Measurements from ENCODE around the gene PCDHA4.

The PCDHA4 gene

GRCh38 chr5:140835622-140836510 is 29.0 kb downstream of the PCDHA4 start:
- Histone ChIP-seq H3K14ac (ENCODE audit: low read length in 2 of 2) (no peak overlapping the region), H3K4me1 (ENCODE audit: control insufficient read depth, insufficient read depth, low read depth, low read length) (no peaks in the 10 kb centered on the region), H3K18ac (ENCODE audit: low read depth in 1 of 2, low read length in 2 of 2) (no peak overlapping the region), H3K23ac (ENCODE audit: low read length in 2 of 2) (no peak overlapping the region), H2AFZ (ENCODE audit: low read depth, low read length) (no peak overlapping the region), H3K4me3 (ENCODE audit: insufficient read depth in 1 of 2, low read depth in 1 of 2, low read length in 2 of 2) (no peak overlapping the region), H3K36me3 (ENCODE audit: control insufficient read depth in 1 of 2, insufficient read depth in 2 of 2, low read depth in 1 of 2, low read length in 2 of 2) (peaks cover 0 to 13% of the 10 kb centered on the region in 2 experiments), H3K4ac (ENCODE audit: low read depth in 1 of 2, low read length in 2 of 2) (no peak overlapping the region), H3K9ac (ENCODE audit: low read length) (no peak overlapping the region), H2BK120ac (ENCODE audit: low read depth, low read length) (no peak overlapping the region), H2BK12ac (ENCODE audit: low read length in 2 of 2) (no peak overlapping the region), H2BK15ac (ENCODE audit: low read depth, poor library complexity, severe bottlenecking) (no peak overlapping the region), H3K4me2 (ENCODE audit: low read length, poor library complexity, severe bottlenecking) (no peak overlapping the region), H4K8ac (ENCODE audit: low read length) (no peak overlapping the region), H3K79me1 (replicated peaks; ENCODE audit: low read length, poor library complexity, severe bottlenecking) (peaks cover 3% of the 10 kb centered on the region), H2BK5ac (ENCODE audit: low read depth, low read length, poor library complexity, severe bottlenecking) (no peak overlapping the region), H4K91ac (ENCODE audit: low read length) (no peak overlapping the region), H2AK5ac (ENCODE audit: low read length, severe bottlenecking) (no peak overlapping the region), H3K27me3 (ENCODE audit: control insufficient read depth in 1 of 2, insufficient read depth in 1 of 2, low read length in 2 of 2) (no peaks in the 10 kb centered on the region), H3K9me3 (ENCODE audit: control insufficient read depth, low read length) (peaks cover 46% of the 10 kb centered on the region), H3K27ac (ENCODE audit: low read length, poor library complexity, severe bottlenecking) (no peak overlapping the region)
- 98% methylated on average over 103 of the region's 103 CpGs for WGBS
- no peak for DNase-seq

- Histone ChIP-seq H3K23ac (ENCODE audit: low read length in 2 of 2) (no peak within 1 kb of the TSS), H4K8ac (ENCODE audit: low read length) (no peak within 1 kb of the TSS), H2BK15ac (ENCODE audit: low read depth, poor library complexity, severe bottlenecking) (no peak within 1 kb of the TSS), H2BK120ac (ENCODE audit: low read depth, low read length) (no peak within 1 kb of the TSS), H3K27me3 (ENCODE audit: control insufficient read depth in 1 of 2, insufficient read depth in 1 of 2, low read length in 2 of 2) (no peaks in the 10 kb centered on the region), H3K14ac (ENCODE audit: low read length in 2 of 2) (no peak within 1 kb of the TSS), H2AFZ (ENCODE audit: low read depth, low read length) (no peak within 1 kb of the TSS), H3K36me3 (ENCODE audit: control insufficient read depth in 1 of 2, insufficient read depth in 2 of 2, low read depth in 1 of 2, low read length in 2 of 2) (peaks cover 0 to 14% of the 10 kb centered on the region in 2 experiments), H3K18ac (ENCODE audit: low read depth in 1 of 2, low read length in 2 of 2) (no peak within 1 kb of the TSS), H2BK12ac (ENCODE audit: low read length in 2 of 2) (no peak within 1 kb of the TSS), H3K4ac (ENCODE audit: low read depth in 1 of 2, low read length in 2 of 2) (no peak within 1 kb of the TSS), H3K4me1 (ENCODE audit: control insufficient read depth, insufficient read depth, low read depth, low read length) (no peaks in the 10 kb centered on the region), H3K9me3 (ENCODE audit: control insufficient read depth, low read length) (peaks cover 39% of the 10 kb centered on the region), H2BK5ac (ENCODE audit: low read depth, low read length, poor library complexity, severe bottlenecking) (no peak within 1 kb of the TSS), H4K91ac (ENCODE audit: low read length) (no peak within 1 kb of the TSS), H3K27ac (ENCODE audit: low read length, poor library complexity, severe bottlenecking) (no peak within 1 kb of the TSS), H3K9ac (ENCODE audit: low read length) (no peak within 1 kb of the TSS), H3K4me3 (ENCODE audit: insufficient read depth in 1 of 2, low read depth in 1 of 2, low read length in 2 of 2) (peak within 1 kb of the TSS in 1 of 2 experiments; percentile 36), H3K4me2 (ENCODE audit: low read length, poor library complexity, severe bottlenecking) (peak within 1 kb of the TSS; percentile 55), H3K79me1 (replicated peaks; ENCODE audit: low read length, poor library complexity, severe bottlenecking) (no peaks in the 10 kb centered on the region), H2AK5ac (ENCODE audit: low read length, severe bottlenecking) (no peak within 1 kb of the TSS)
- peak; percentile 55 for DNase-seq
- 69% methylated on average over 45 of the region's 47 CpGs for WGBS
Measured at GRCh38 chr5:140840978-140841962, 34.4 kb downstream of the PCDHA4 start, which contains the start of gene PCDHA8. PCDHA8 (plus strand) TSS chr5:140841187; CDS start chr5:140841322, 135 bp downstream.

- Histone ChIP-seq H3K9me3 (ENCODE audit: control insufficient read depth, low read length) (peaks cover 38% of the 10 kb centered on the region), H2BK5ac (ENCODE audit: low read depth, low read length, poor library complexity, severe bottlenecking) (no peak overlapping the region), H3K4me1 (ENCODE audit: control insufficient read depth, insufficient read depth, low read depth, low read length) (no peaks in the 10 kb centered on the region), H4K8ac (ENCODE audit: low read length) (no peak overlapping the region), H3K4ac (ENCODE audit: low read depth in 1 of 2, low read length in 2 of 2) (no peak overlapping the region), H3K4me3 (ENCODE audit: insufficient read depth in 1 of 2, low read depth in 1 of 2, low read length in 2 of 2) (no peak overlapping the region), H2BK15ac (ENCODE audit: low read depth, poor library complexity, severe bottlenecking) (no peak overlapping the region), H3K79me1 (replicated peaks; ENCODE audit: low read length, poor library complexity, severe bottlenecking) (no peaks in the 10 kb centered on the region), H2AK5ac (ENCODE audit: low read length, severe bottlenecking) (no peak overlapping the region), H3K27me3 (ENCODE audit: control insufficient read depth in 1 of 2, insufficient read depth in 1 of 2, low read length in 2 of 2) (no peaks in the 10 kb centered on the region), H3K18ac (ENCODE audit: low read depth in 1 of 2, low read length in 2 of 2) (no peak overlapping the region), H2BK12ac (ENCODE audit: low read length in 2 of 2) (no peak overlapping the region), H3K4me2 (ENCODE audit: low read length, poor library complexity, severe bottlenecking) (no peak overlapping the region), H3K36me3 (ENCODE audit: control insufficient read depth in 1 of 2, insufficient read depth in 2 of 2, low read depth in 1 of 2, low read length in 2 of 2) (peaks cover 0 to 11% of the 10 kb centered on the region in 2 experiments), H3K9ac (ENCODE audit: low read length) (no peak overlapping the region), H3K27ac (ENCODE audit: low read length, poor library complexity, severe bottlenecking) (no peak overlapping the region), H3K14ac (ENCODE audit: low read length in 2 of 2) (no peak overlapping the region), H2BK120ac (ENCODE audit: low read depth, low read length) (no peak overlapping the region), H4K91ac (ENCODE audit: low read length) (no peak overlapping the region), H3K23ac (ENCODE audit: low read length in 2 of 2) (no peak overlapping the region), H2AFZ (ENCODE audit: low read depth, low read length) (no peak overlapping the region)
- WGBS: 97% methylated on average over 46 of the region's 87 CpGs
- no peak for DNase-seq
Measured at GRCh38 chr5:140842798-140843733, 36.2 kb downstream of the PCDHA4 start.
